ENCODE measurements around the gene KDM4C.

GRCh38 chr9:7103771-7104170, 346.0 kb downstream of the KDM4C start:
- TF ChIP-seq HNF4A (CRISPR knock-in tag; IDR thresholded peaks at IDR 0.05) (no peak), ZNF335 (CRISPR knock-in tag; IDR thresholded peaks at IDR 0.05) (no peak), RAD21 (CRISPR knock-in tag; IDR thresholded peaks at IDR 0.05) (no peak), TAF1 (CRISPR knock-in tag; IDR thresholded peaks at IDR 0.05) (no peak)
